Stimulated activated CD4-positive, alpha-beta T cell treated with anti-CD3 and anti-CD28 coated beads, TNF-alpha, amount 100 ng/mL, for 1 hour (primary cell): Measurements from ENCODE around the gene WNT11.

Experiments used
- DNase-seq, 3 donors: peaks; one replicate each; pipeline ENCODE4 v3.0.0-alpha.2; 2020; ENCODE audit warnings: low read depth in 3 of 3, low spot score in 1 of 3

The WNT11 gene

GRCh38 chr11:76206327-76207081 is at the start of gene WNT11:
Gene WNT11 (minus strand): TSS chr11:76206502. CDS start chr11:76206407, 95 bp downstream.
- DNase-seq, result no peak

- no peak for DNase-seq
Measured at GRCh38 chr11:76253416-76253815, 47.1 kb upstream of the WNT11 start.

GRCh38 chr11:76252631-76253070 is 46.3 kb upstream of the WNT11 start:
- no peak for DNase-seq

GRCh38 chr11:76251576-76251975 is 45.3 kb upstream of the WNT11 start:
- no peak for DNase-seq

- no peak for DNase-seq
Measured at GRCh38 chr11:76251226-76251575, 44.9 kb upstream of the WNT11 start.

GRCh38 chr11:76250520-76251225 is 44.4 kb upstream of the WNT11 start:
- DNase-seq, result no peak

- no peak for DNase-seq
Measured at GRCh38 chr11:76249195-76249741, 43.0 kb upstream of the WNT11 start.

GRCh38 chr11:76248210-76248609 is 41.9 kb upstream of the WNT11 start:
- no peak for DNase-seq

- DNase-seq, result no peak
Measured at GRCh38 chr11:76247091-76247490, 40.8 kb upstream of the WNT11 start.

- DNase-seq, result no peak
Measured at GRCh38 chr11:76246271-76246933, 40.1 kb upstream of the WNT11 start.

GRCh38 chr11:76245720-76246119 is 39.4 kb upstream of the WNT11 start:
- DNase-seq, result no peak

GRCh38 chr11:76244316-76244851 is 38.1 kb upstream of the WNT11 start:
- DNase-seq, result no peak

- no peak for DNase-seq
Measured at GRCh38 chr11:76243957-76244285, 37.6 kb upstream of the WNT11 start.

GRCh38 chr11:76243193-76243956 is 37.1 kb upstream of the WNT11 start:
- DNase-seq, result no peak

GRCh38 chr11:76242004-76242779 is 35.9 kb upstream of the WNT11 start:
- no peak for DNase-seq

GRCh38 chr11:76241243-76242000 is 35.1 kb upstream of the WNT11 start:
- DNase-seq, result no peak

- no peak for DNase-seq
Measured at GRCh38 chr11:76240666-76241065, 34.4 kb upstream of the WNT11 start.

GRCh38 chr11:76240161-76240540 is 33.8 kb upstream of the WNT11 start:
- no peak for DNase-seq

GRCh38 chr11:76239483-76240160 is 33.3 kb upstream of the WNT11 start:
- DNase-seq, result no peak
